Lower lobe of right lung (tissue), 2 donors: ENCODE results near the gene SCAI. TPM values are rescaled to one million over a fixed set of nuclear protein-coding genes. Genes with fewer than 3 reads are reported as not detected.
A peak's percentile ranks its signal among the peaks of the same experiment; 100 is the strongest.
"Not testable (repeated sequence)": the region's sequence is repeated elsewhere in the genome, so short reads cannot be mapped to it uniquely, and the experiment has no call there.

Source experiments
- ATAC-seq, 2 donors: fragments of 200-7000 bp; cut with Tn5 transposase; one replicate each; pipeline ENCODE4 v1.9.1; 2020 to 2022; ENCODE audit warnings: mild to moderate bottlenecking in 2 of 2, moderate library complexity in 2 of 2
- DNase-seq: peaks from one replicate; pipeline ENCODE4 v3.0.0-alpha.2; 2020
- H3K27ac ChIP-seq: fragments of 200-600 bp; one replicate; pipeline ENCODE4 v1.8.0; 2022
- H3K27me3 ChIP-seq: fragments of 200-600 bp; one replicate; pipeline ENCODE4 v1.8.0; 2022; ENCODE audit warnings: low read depth
- H3K36me3 ChIP-seq: fragments of 200-600 bp; one replicate; pipeline ENCODE4 v1.8.0; 2022; ENCODE audit warnings: mild to moderate bottlenecking
- H3K4me1 ChIP-seq: fragments of 200-600 bp; one replicate; pipeline ENCODE4 v1.8.0; 2022
- H3K4me3 ChIP-seq: fragments of 200-600 bp; one replicate; pipeline ENCODE4 v1.8.0; 2022; ENCODE audit warnings: mild to moderate bottlenecking
- H3K9me3 ChIP-seq: fragments of 200-600 bp; one replicate; pipeline ENCODE4 v1.8.0; 2022
- CTCF ChIP-seq: fragments of 200-600 bp; IDR thresholded peaks from one replicate; pipeline ENCODE4 v1.8.0; 2022; ENCODE audit warnings: antibody characterized with exemption, mild to moderate bottlenecking
- intact Hi-C: fragments of 100-400 bp; cut with DNase I; formaldehyde crosslinking; loops from one replicate; pipeline ENCODE4 v1.11.0; 2022
- total RNA-seq: library from RNA; stranded (reverse); fragmentation: NEBNext Ultra II Directional; extraction: Animal tissue kit (Norgen Biotek cat#: 25700); gene quantifications from one replicate; pipeline ENCODE4 v1.2.1, GENCODE V29; 2021
- donor health status: DM: no; HTN: yes; CAD: no; lungs with severe emphysema.

Gene SCAI
- total RNA-seq, 1 donor from 2014 or later: 22.3 TPM

DNA sequence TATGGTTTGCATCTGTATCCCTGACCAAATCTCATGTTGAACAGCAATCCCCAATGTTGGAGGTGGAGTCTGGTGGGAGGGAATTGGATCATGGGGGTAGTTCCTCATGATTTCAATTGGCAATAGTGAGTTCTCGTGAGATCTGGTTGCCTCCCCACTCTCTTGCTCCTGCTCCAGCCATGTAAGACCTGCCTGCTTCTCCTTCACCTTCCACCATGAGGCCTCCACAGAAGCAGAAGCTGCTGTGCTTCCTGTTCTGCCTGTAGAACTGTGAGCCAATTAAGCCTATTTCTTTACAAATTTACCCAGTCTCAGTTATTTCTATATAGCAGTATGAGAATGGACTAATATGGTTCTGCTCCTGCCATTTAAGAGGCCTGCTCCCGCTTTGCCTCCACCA lies 32.9 kb downstream of the SCAI start:
- H3K4me3 ChIP-seq: no peak overlapping the region
- no peaks in the 10 kb centered on the region for H3K4me1 ChIP-seq
- H3K27ac ChIP-seq: no peak overlapping the region
- TF ChIP-seq CTCF: no peak
- DNase-seq (no peak), ATAC-seq (no peak)
- H3K36me3 ChIP-seq: no peaks in the 10 kb centered on the region
- intact Hi-C loops: no loop called here
- H3K9me3 ChIP-seq: peaks cover 6% of the 10 kb centered on the region
- no peaks in the 10 kb centered on the region for H3K27me3 ChIP-seq

DNA sequence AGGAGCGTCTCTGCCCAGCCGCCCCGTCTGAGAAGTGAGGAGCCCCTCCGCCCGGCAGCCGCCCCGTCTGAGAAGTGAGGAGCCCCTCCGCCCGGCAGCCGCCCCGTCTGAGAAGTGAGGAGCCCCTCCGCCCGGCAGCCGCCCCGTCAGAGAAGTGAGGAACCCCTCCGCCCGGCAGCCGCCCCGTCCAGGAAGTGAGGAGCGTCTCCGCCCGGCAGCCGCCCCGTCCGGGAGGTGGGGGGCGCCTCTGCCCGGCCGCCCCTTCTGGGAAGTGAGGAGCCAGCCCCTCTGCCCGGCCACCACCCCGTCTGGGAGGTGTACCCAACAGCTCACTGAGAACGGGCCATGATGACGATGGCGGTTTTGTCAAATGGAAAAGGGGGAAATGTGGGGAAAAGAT lies 34.8 kb downstream of the SCAI start:
- ATAC-seq, DNase-seq, H3K4me1 ChIP-seq, H3K27ac ChIP-seq, H3K4me3 ChIP-seq, H3K9me3 ChIP-seq, H3K27me3 ChIP-seq, H3K36me3 ChIP-seq, intact Hi-C loops: not testable (repeated sequence)

- Histone ChIP-seq H3K27me3 (no peaks in the 10 kb centered on the region), H3K36me3 (no peaks in the 10 kb centered on the region), H3K9me3 (no peaks in the 10 kb centered on the region), H3K4me3 (no peak overlapping the region), H3K4me1 (no peaks in the 10 kb centered on the region), H3K27ac (no peak overlapping the region)
- no peak for ATAC-seq
- no peak for DNase-seq
- intact Hi-C loops: no loop called here
- TF ChIP-seq CTCF: no peak
Observed at GRCh38 chr9:125106285-125106893, 36.9 kb downstream of the SCAI start.

DNA sequence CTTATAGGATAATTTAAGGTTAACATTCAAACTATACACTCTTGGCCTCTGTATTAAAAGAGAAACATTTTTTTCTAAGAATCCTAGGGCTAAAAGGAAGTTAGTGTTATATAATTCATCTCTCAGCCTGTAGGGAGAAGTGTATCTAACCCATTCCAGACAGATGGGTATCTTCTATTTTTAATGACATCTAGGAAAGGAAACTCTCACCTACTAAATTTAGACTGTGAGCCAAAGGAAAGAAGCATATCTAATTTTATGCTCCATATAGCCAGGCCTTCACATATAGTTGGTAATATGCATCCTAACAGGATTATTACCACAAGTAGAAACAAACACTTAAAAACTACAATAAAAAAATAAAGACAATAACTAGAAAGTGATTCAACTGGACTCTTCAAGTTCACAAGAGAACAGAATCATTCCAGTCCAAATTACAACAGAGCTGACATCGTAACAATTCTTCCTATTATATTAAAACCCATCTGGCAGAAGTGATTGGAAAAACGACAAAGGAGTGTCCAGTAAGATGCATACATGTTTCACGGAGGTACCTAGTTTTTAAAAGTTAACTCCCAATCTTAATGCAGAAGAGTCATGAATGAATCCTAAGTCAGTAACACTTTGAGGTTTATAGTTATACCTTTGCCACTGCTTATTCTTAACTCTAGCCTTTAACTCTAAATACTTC lies 39.4 kb downstream of the SCAI start:
- intact Hi-C loops: no loop called here
- H3K9me3 ChIP-seq: no peaks in the 10 kb centered on the region
- no peak overlapping the region for H3K27ac ChIP-seq
- DNase-seq (no peak), ATAC-seq (no peak)
- no peaks in the 10 kb centered on the region for H3K27me3 ChIP-seq
- peaks cover 7% of the 10 kb centered on the region for H3K4me1 ChIP-seq
- H3K4me3 ChIP-seq: no peak overlapping the region
- no peak for TF ChIP-seq CTCF
- H3K36me3 ChIP-seq: no peaks in the 10 kb centered on the region

GRCh38 chr9:125103021-125103420 lies 40.3 kb downstream of the SCAI start:
- Histone ChIP-seq H3K4me1 (peaks cover 7% of the 10 kb centered on the region), H3K27ac (no peak overlapping the region), H3K9me3 (no peaks in the 10 kb centered on the region), H3K27me3 (no peaks in the 10 kb centered on the region), H3K4me3 (no peak overlapping the region), H3K36me3 (no peaks in the 10 kb centered on the region)
- intact Hi-C loops: no loop called here
- TF ChIP-seq CTCF: no peak
- ATAC-seq: peak in 1 of 2 donors; percentile 28
- no peak for DNase-seq

DNA sequence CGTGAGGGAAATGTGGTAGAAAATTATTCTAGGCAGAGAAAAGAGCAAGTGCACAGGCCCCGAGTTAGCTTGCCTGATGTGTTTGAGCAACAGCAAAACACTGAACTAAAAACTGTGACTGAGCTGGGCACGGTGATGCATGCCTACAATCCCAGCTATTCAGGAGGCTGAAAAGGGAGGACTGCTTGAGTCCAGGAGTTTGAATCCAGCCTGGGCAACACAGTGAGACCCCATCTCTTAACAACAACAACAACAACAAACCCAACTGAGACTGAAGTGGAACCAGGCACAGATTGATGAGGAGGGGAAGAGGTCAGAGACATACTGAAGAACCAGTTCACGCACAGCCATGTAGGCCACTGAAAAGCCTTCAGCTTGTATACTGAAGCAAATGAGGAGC lies 42.5 kb downstream of the SCAI start:
- Histone ChIP-seq H3K36me3 (no peaks in the 10 kb centered on the region), H3K27me3 (no peaks in the 10 kb centered on the region), H3K27ac (no peak overlapping the region), H3K9me3 (no peaks in the 10 kb centered on the region), H3K4me3 (no peak overlapping the region), H3K4me1 (peaks cover 7% of the 10 kb centered on the region)
- ATAC-seq: no peak
- TF ChIP-seq CTCF: no peak
- no peak for DNase-seq
- intact Hi-C loops: no loop called here
